Adrenal gland (tissue), 12 donors: ENCODE data around the gene ANK2. TPM values are rescaled to one million over a fixed set of nuclear protein-coding genes. Genes with fewer than 3 reads are reported as not detected.
A peak's percentile ranks its signal among the peaks of the same experiment; 100 is the strongest.

Source experiments
- DNase-seq, 7 donors: peaks; one replicate each; pipeline ENCODE4 v3.0.0-alpha.2; 2019 to 2020
- H3K27ac ChIP-seq, 5 donors: fragments of 200-600 bp; sonication (generic) in 4 of 5; 1 replicate in 3 of 5; 2 replicates in 2 of 5; pipeline versions ENCODE4 v1.5.1 to v1.8.0; 2016 to 2020; ENCODE audit warnings: mild to moderate bottlenecking in 1 of 5
- H3K27me3 ChIP-seq: fragments of 200-600 bp; 2 replicates; pipeline ENCODE4 v1.8.0; 2021
- H3K36me3 ChIP-seq, 2 donors: fragments of 200-600 bp; replicated peaks in 1 of 2; 1 replicate in 1 of 2; 2 replicates in 1 of 2; pipeline versions ENCODE4 v1.5.1 to v1.8.0; 2018 to 2022
- H3K4me1 ChIP-seq, 2 donors: fragments of 200-600 bp; replicated peaks in 1 of 2; 1 replicate in 1 of 2; 2 replicates in 1 of 2; pipeline versions ENCODE4 v1.5.1 to v1.8.0; 2018 to 2021
- H3K4me3 ChIP-seq, 4 donors: fragments of 200-600 bp; sonication (generic) in 3 of 4; one replicate each; pipeline ENCODE4 v1.5.1; 2016 to 2018
- H3K9me3 ChIP-seq, 3 donors: fragments of 200-600 bp; sonication (generic) in 1 of 3; replicated peaks in 1 of 3; 1 replicate in 2 of 3; 2 replicates in 1 of 3; pipeline versions ENCODE4 v1.5.1 to v1.8.0; 2016 to 2021
- CTCF ChIP-seq, 6 experiments: fragments of 450-650 bp in 4 of 6; fragments of 200-600 bp in 2 of 6; sonication (generic) in 1 of 6; IDR thresholded peaks; 1 replicate in 5 of 6; 2 replicates in 1 of 6; pipeline versions ENCODE4 v1.5.1 to v1.8.0; 2016 to 2021; ENCODE audit warnings: antibody characterized with exemption in 6 of 6, mild to moderate bottlenecking in 2 of 6, moderate library complexity in 1 of 6
- POLR2A ChIP-seq, 2 donors: fragments of 450-650 bp; IDR thresholded peaks; one replicate each; pipeline ENCODE4 v1.6.1; 2017; ENCODE audit warnings: antibody characterized with exemption in 2 of 2, mild to moderate bottlenecking in 2 of 2, moderate library complexity in 1 of 2
- WGBS, 4 donors: extraction: QIAGEN DNeasy Blood & Tissue Kit in 2 of 4; methylation state at CpG; one replicate each; pipeline versions ENCODE4 v1.1.5 to v1.1.7; 2013 to 2017; 5-methylcytosine and 5-hydroxymethylcytosine counted together
- intact Hi-C, 2 donors: fragments of 100-400 bp; cut with DNase I; formaldehyde crosslinking; loops; one replicate each; pipeline versions ENCODE4 v1.14.1 to v1.15.0; 2022 to 2023
- polyA plus RNA-seq, 3 donors: library from polyadenylated mRNA; stranded (reverse); fragments of 200-250 nt in 2 of 3; fragments of 350-450 nt in 1 of 3; fragmentation: Illumina TruSeq in 1 of 3; extraction: RNeasy Lipid Tissue Mini Kit (QIAGEN cat#74804) in 1 of 3; gene quantifications; one replicate each; pipeline ENCODE4 v1.2.3, GENCODE V29; 2013 to 2014
- total RNA-seq, 9 donors: library from RNA; depleted of rRNA in 4 of 9; stranded (reverse); fragments of >200 nt in 4 of 9; fragments of 120-200 nt in 1 of 9; fragmentation: NEBNext Ultra II Directional in 1 of 9; extraction: Animal tissue kit (Norgen Biotek cat#: 25700) in 1 of 9; gene quantifications; one replicate each; pipeline versions ENCODE4 v1.1.0 to v1.2.4, GENCODE V29; 2013 to 2023
- donor health status: healthy with polysubstance abuse.
- donor health status: Bipolar disorder and iron deficiency.
- donor health status: DM: yes; HTN: yes; CAD: no.
- donor health status: DM: no; HTN: no; CAD: no.
- donor health status: DM: no; HTN: no; CAD: no.
- donor health status: DM: yes; HTN: yes; CAD: no.

Gene ANK2
- total and polyA plus RNA-seq, 12 donors, result 6.5 to 229 (median 56.1) TPM

GRCh38 chr4:113006632-113007031, 42.8 kb upstream of the ANK2 start:
- Histone ChIP-seq H3K4me1 (no peaks in the 10 kb centered on the region), H3K36me3 (no peaks in the 10 kb centered on the region), H3K4me3 (no peak overlapping the region), H3K27me3 (no peaks in the 10 kb centered on the region), H3K9me3 (no peaks in the 10 kb centered on the region), H3K27ac (no peak overlapping the region)
- TF ChIP-seq POLR2A (IDR thresholded peaks at IDR 0.05) (no peak), CTCF (IDR thresholded peaks at IDR 0.05) (peak in 1 of 6 experiments; percentile 8)
- DNase-seq, result no peak
- WGBS, 4 donors, result 82 to 87% (median 84%) methylated on average over 1 of the region's 1 CpG
- intact Hi-C loops, result no loop called here

DNA sequence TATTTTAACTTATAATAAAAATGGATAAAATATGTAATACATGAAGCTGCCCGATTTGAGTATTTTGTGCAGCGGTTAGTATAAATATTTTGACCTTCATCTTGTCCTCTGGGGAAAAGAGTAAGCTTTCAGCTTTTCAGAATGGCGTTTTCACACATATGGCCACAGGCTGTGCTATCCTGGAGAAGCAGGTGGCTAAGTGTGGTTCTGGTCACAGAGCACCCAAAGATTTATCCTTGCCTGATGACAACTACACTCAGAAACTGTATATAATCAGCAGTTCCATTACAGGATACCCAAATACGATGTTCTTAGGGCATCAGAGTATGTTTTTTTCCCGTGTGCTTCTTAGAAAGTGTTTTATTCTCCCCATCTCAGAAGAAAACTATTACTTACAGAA, 42.3 kb upstream of the ANK2 start:
- no peaks in the 10 kb centered on the region for H3K27me3 ChIP-seq
- intact Hi-C loops, result no loop called here
- H3K27ac ChIP-seq, result no peak overlapping the region
- H3K4me1 ChIP-seq, result no peaks in the 10 kb centered on the region
- no peaks in the 10 kb centered on the region for H3K9me3 ChIP-seq
- DNase-seq, result no peak
- no peaks in the 10 kb centered on the region for H3K36me3 ChIP-seq
- 69 to 88% (median 78%) methylated on average over 5 of the region's 5 CpGs for WGBS, 4 donors
- TF ChIP-seq POLR2A (IDR thresholded peaks at IDR 0.05) (no peak), CTCF (IDR thresholded peaks at IDR 0.05) (no peak)
- H3K4me3 ChIP-seq, result no peak overlapping the region

- no peaks in the 10 kb centered on the region for H3K4me1 ChIP-seq
- no peak overlapping the region for H3K4me3 ChIP-seq
- intact Hi-C loops, result no loop called here
- H3K27ac ChIP-seq, result no peak overlapping the region
- TF ChIP-seq CTCF (IDR thresholded peaks at IDR 0.05), result no peak
- TF ChIP-seq POLR2A (IDR thresholded peaks at IDR 0.05), result no peak
- no peaks in the 10 kb centered on the region for H3K36me3 ChIP-seq
- no peaks in the 10 kb centered on the region for H3K27me3 ChIP-seq
- no peaks in the 10 kb centered on the region for H3K9me3 ChIP-seq
- no peak for DNase-seq
Observed at GRCh38 chr4:113008135-113008534, 41.3 kb upstream of the ANK2 start.

DNA sequence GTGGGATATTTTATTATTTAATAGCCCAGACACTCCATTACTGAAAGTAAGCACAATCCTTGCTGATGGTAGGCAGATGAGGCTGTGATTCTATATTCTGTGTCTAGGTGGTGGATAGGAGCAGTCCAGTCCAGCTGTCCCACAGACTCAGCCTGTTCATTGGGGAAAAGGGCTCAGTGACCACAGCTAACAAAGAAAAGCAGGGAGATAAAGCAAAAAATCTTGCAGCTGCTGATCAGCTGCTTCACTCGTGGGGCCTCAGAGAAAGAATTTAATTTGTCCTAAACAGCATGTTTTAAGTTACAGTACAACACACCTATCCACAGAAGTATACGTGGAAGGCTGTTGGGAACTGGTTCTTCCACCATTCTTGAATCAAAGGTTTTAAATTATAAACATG, 40.7 kb upstream of the ANK2 start:
- H3K27me3 ChIP-seq, result no peaks in the 10 kb centered on the region
- no peak for DNase-seq
- no peaks in the 10 kb centered on the region for H3K4me1 ChIP-seq
- no peaks in the 10 kb centered on the region for H3K9me3 ChIP-seq
- TF ChIP-seq CTCF (IDR thresholded peaks at IDR 0.05) (no peak), POLR2A (IDR thresholded peaks at IDR 0.05) (no peak)
- H3K27ac ChIP-seq, result no peak overlapping the region
- intact Hi-C loops, result no loop called here
- H3K4me3 ChIP-seq, result no peak overlapping the region
- 42 to 73% (median 62%) methylated on average over 2 of the region's 2 CpGs for WGBS, 4 donors
- no peaks in the 10 kb centered on the region for H3K36me3 ChIP-seq
